Lung (tissue), 12 donors: ENCODE measurements around the gene TGFB2. TPM values are rescaled to one million over a fixed set of nuclear protein-coding genes. Genes with fewer than 3 reads are reported as not detected.

Experiments used
- ATAC-seq: fragments of 200-7000 bp; cut with Tn5 transposase; one replicate; pipeline ENCODE4 v1.9.1; 2020; ENCODE audit warnings: moderate number of reproducible peaks; ENCODE audit not compliant: insufficient read depth, low FRiP score
- DNase-seq, 3 donors: peaks; one replicate each; pipeline ENCODE4 v3.0.0-alpha.2; 2013 to 2017
- H3K27ac ChIP-seq, 2 donors: one replicate each; pipeline ENCODE4 v1.5.1; 2013; ENCODE audit warnings: mild to moderate bottlenecking in 2 of 2, moderate library complexity in 2 of 2, control low read depth in 1 of 2, inconsistent platforms in 1 of 2, low read depth in 1 of 2, low read length in 1 of 2
- H3K27me3 ChIP-seq, 3 donors: one replicate each; pipeline ENCODE4 v1.5.1; 2013; ENCODE audit warnings: low read length in 2 of 3; ENCODE audit not compliant: control insufficient read depth in 3 of 3, insufficient read depth in 3 of 3
- H3K36me3 ChIP-seq, 4 donors: one replicate each; pipeline ENCODE4 v1.5.1; 2013; ENCODE audit warnings: low read length in 4 of 4, mild to moderate bottlenecking in 1 of 4, moderate library complexity in 1 of 4; ENCODE audit not compliant: control insufficient read depth in 4 of 4, insufficient read depth in 4 of 4
- H3K4me1 ChIP-seq, 5 donors: one replicate each; pipeline ENCODE4 v1.5.1; 2013; ENCODE audit warnings: low read length in 5 of 5, mild to moderate bottlenecking in 2 of 5, moderate library complexity in 1 of 5; ENCODE audit not compliant: control insufficient read depth in 5 of 5, insufficient read depth in 5 of 5
- H3K4me3 ChIP-seq: one replicate; pipeline ENCODE4 v1.5.1; 2013; ENCODE audit warnings: mild to moderate bottlenecking, control low read depth, moderate library complexity
- H3K9ac ChIP-seq, 2 donors: one replicate each; pipeline ENCODE4 v1.5.1; 2013; ENCODE audit warnings: low read length in 2 of 2, control low read depth in 1 of 2; ENCODE audit not compliant: insufficient read depth in 1 of 2
- H3K9me3 ChIP-seq, 4 donors: one replicate each; pipeline ENCODE4 v1.5.1; 2013; ENCODE audit warnings: low read length in 3 of 4, mild to moderate bottlenecking in 1 of 4, moderate library complexity in 1 of 4; ENCODE audit not compliant: control insufficient read depth in 4 of 4, insufficient read depth in 3 of 4
- WGBS, 2 donors: extraction: QIAGEN DNeasy Blood & Tissue Kit; methylation state at CpG; one replicate each; pipeline ENCODE4 v1.1.7; 2013; 5-methylcytosine and 5-hydroxymethylcytosine counted together
- polyA plus RNA-seq, 2 donors: library from polyadenylated mRNA; stranded (reverse); fragments of 200-250 nt; gene quantifications; one replicate each; pipeline ENCODE4 v1.2.1, GENCODE V29; 2013
- total RNA-seq, 2 donors: library from RNA; depleted of rRNA in 1 of 2; stranded (reverse); fragments of >200 nt in 1 of 2; gene quantifications; one replicate each; pipeline ENCODE4 v1.2.1, GENCODE V29; 2014 to 2021
- TF ChIP-seq, protein P1 (sequence below): IDR thresholded peaks from 2 replicates; pipeline ENCODE4 v1.5.1; 2012; ENCODE audit warnings: mild to moderate bottlenecking; ENCODE audit errors: control extremely low read depth, extremely low read depth
- donor health status: control.
- donor health status: control.
- donor health status: Bipolar disorder and iron deficiency.
- donor health status: healthy.
- donor health status: DM: yes; HTN: yes; CAD: no.

TGFB2 gene
- total and polyA plus RNA-seq, 4 donors, result 1.9 to 53.7 (median 3.8) TPM

DNA sequence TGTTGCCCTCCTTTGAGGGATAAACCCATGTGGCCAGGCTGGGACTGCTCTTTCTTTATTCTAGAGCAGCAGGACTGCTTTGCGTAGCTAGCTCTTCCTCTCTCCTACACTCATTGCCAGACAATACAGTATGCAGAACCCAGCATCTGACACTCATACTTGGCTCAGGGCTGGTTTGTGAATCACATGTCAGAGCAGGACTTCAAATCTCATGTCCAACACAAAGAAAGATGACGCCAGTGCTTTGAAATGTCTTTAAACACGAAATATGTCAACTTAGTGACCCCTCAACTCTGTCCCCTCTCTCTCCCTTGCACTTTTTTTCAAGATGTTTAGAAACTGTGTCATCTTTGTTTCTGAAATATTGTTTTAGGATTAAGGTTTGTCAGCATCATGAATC lies 135.0 kb downstream of the TGFB2 start:
- H3K4me3 ChIP-seq, result no peak overlapping the region
- H3K36me3 ChIP-seq, result no peaks in the 10 kb centered on the region
- H3K9me3 ChIP-seq, result no peaks in the 10 kb centered on the region
- 79 to 82% methylated on average over 3 of the region's 3 CpGs for WGBS, 2 donors
- H3K27me3 ChIP-seq, result no peaks in the 10 kb centered on the region
- H3K27ac ChIP-seq, result peak overlapping the region in 1 of 2 donors; percentile 43
- peaks cover 0 to 6% (median 0%) of the 10 kb centered on the region in 5 donors for H3K4me1 ChIP-seq
- H3K9ac ChIP-seq, result no peak overlapping the region
- DNase-seq, result peak; percentile 51 to 79 (median 67)
- TF ChIP-seq, protein P1, sequence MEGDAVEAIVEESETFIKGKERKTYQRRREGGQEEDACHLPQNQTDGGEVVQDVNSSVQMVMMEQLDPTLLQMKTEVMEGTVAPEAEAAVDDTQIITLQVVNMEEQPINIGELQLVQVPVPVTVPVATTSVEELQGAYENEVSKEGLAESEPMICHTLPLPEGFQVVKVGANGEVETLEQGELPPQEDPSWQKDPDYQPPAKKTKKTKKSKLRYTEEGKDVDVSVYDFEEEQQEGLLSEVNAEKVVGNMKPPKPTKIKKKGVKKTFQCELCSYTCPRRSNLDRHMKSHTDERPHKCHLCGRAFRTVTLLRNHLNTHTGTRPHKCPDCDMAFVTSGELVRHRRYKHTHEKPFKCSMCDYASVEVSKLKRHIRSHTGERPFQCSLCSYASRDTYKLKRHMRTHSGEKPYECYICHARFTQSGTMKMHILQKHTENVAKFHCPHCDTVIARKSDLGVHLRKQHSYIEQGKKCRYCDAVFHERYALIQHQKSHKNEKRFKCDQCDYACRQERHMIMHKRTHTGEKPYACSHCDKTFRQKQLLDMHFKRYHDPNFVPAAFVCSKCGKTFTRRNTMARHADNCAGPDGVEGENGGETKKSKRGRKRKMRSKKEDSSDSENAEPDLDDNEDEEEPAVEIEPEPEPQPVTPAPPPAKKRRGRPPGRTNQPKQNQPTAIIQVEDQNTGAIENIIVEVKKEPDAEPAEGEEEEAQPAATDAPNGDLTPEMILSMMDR, result no peak
- ATAC-seq, result peak; percentile 61

DNA sequence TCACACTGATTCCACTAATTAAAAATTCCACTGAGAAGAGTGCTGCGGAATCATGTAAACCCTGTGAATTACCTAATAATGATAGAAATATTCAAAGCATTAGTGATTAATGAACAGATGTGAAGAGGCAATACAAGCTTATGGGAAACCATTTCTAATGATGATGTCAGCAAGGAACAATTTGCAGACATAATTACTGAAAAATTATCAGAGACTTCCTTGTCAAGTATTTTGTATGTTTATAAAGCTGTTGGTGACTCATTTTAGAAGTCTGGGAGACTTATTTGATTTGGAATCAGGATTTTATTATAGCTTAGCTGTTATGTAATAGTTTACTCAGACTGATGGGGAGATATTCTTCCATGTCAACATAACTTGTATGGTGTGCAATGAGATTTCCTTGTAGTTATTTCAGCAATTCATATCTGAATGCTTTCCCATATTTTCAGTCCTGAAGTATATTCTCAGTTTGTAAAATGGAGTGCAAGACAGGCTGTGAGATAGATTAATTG lies 135.5 kb downstream of the TGFB2 start:
- Histone ChIP-seq H3K4me3 (no peak overlapping the region), H3K27ac (no peak overlapping the region), H3K27me3 (no peaks in the 10 kb centered on the region), H3K36me3 (no peaks in the 10 kb centered on the region), H3K9me3 (no peaks in the 10 kb centered on the region), H3K4me1 (peaks cover 0 to 4% (median 0%) of the 10 kb centered on the region in 5 donors), H3K9ac (no peak overlapping the region)
- TF ChIP-seq, protein P1, result no peak
- DNase-seq, result peak in 2 of 3 donors; percentile 41 to 49
- WGBS, 2 donors, result 64 to 84% methylated on average over 1 of the region's 1 CpG
- ATAC-seq, result peak; percentile 57

DNA sequence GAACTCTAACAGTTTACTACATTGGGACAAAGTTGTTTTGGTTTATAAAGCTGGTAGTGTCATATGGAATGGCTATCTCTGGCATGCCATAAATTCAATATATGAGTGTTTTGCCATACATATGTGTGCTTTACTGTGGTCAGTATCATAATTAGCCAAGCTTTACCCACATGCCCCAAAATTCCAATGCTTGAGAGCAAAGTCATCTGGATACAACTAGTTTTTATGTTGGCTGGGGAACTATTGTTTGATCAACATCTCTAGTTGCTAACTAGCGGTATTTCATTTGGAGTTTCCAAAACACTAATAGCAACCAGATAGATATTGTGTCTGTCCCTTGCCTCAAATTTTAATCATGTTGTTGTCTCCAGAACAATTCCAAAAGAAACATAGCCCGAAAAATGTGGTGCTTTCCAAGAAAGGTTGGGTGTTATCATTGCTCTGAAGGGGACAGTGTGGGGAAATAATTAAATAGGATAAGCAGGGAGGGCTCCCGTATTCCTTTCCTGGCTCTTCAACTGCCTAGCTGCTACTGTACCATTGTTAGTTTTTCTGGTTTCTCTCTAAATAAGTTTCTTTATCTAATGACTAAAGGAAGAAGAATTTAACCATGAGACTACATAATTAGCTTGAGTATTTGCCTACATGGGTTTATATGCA lies 136.1 kb downstream of the TGFB2 start:
- WGBS, 2 donors, result 50 to 57% methylated on average over 3 of the region's 3 CpGs
- TF ChIP-seq, protein P1, result no peak
- ATAC-seq (no peak), DNase-seq (peak in 1 of 3 donors; percentile 14)
- H3K9ac ChIP-seq, result no peak overlapping the region
- H3K9me3 ChIP-seq, result no peaks in the 10 kb centered on the region
- H3K4me3 ChIP-seq, result no peak overlapping the region
- H3K27ac ChIP-seq, result no peak overlapping the region
- H3K36me3 ChIP-seq, result no peaks in the 10 kb centered on the region
- no peaks in the 10 kb centered on the region for H3K27me3 ChIP-seq
- H3K4me1 ChIP-seq, result peaks cover 0 to 4% (median 0%) of the 10 kb centered on the region in 5 donors
